T-helper 1 cell treated with Interleukin-12 subunit alpha and Interleukin-12 subunit beta and Interleukin-4 antibody, amounts not matched to agents 30 μg/mL and 1 μg/mL, for 36 hours (primary cell): ENCODE data around the gene COP1.
"Not testable (repeated sequence)": the region's sequence is repeated elsewhere in the genome, so short reads cannot be mapped to it uniquely, and the experiment has no call there.

Experiments
- H3K27ac Mint-ChIP-seq: one replicate; pipeline ENCODE4 v1.8.0; 2021; ENCODE audit warnings: mild to moderate bottlenecking, mixed read lengths
- H3K27me3 Mint-ChIP-seq: one replicate; pipeline ENCODE4 v1.8.0; 2021; ENCODE audit warnings: low read depth, mixed read lengths
- H3K36me3 Mint-ChIP-seq: one replicate; pipeline ENCODE4 v1.8.0; 2021; ENCODE audit warnings: low read depth, mixed read lengths
- H3K4me1 Mint-ChIP-seq: one replicate; pipeline ENCODE4 v1.8.0; 2021; ENCODE audit warnings: low read depth, mixed read lengths
- H3K4me3 Mint-ChIP-seq: one replicate; pipeline ENCODE4 v1.8.0; 2021; ENCODE audit warnings: mild to moderate bottlenecking, moderate library complexity, mixed read lengths
- H3K9me3 Mint-ChIP-seq: one replicate; pipeline ENCODE4 v1.8.0; 2021; ENCODE audit warnings: mixed read lengths

COP1 gene

DNA sequence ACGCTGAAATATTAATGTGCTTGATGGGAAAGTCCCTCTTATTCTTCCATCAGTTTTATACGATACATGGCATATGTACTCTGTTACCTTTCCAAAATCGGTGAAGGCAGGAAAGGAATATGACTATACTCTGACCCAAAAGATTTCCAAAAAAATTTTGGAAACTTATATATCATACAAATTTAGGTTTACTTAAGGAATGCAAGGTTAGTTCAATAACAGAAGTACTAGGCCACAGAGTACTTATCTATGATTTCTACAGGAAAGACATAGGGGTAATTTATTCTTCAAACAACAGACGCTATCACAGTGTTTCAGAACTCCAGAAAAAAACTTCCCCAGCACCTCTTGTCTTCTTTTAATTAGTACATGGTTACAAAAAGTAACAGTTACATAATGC is 84.8 kb downstream of the COP1 start:
- no peaks in the 10 kb centered on the region for H3K4me1 Mint-ChIP-seq
- peaks cover 36% of the 10 kb centered on the region for H3K36me3 Mint-ChIP-seq
- peaks cover 37% of the 10 kb centered on the region for H3K9me3 Mint-ChIP-seq
- H3K27ac Mint-ChIP-seq = no peak overlapping the region
- no peak overlapping the region for H3K4me3 Mint-ChIP-seq
- H3K27me3 Mint-ChIP-seq = no peaks in the 10 kb centered on the region

DNA sequence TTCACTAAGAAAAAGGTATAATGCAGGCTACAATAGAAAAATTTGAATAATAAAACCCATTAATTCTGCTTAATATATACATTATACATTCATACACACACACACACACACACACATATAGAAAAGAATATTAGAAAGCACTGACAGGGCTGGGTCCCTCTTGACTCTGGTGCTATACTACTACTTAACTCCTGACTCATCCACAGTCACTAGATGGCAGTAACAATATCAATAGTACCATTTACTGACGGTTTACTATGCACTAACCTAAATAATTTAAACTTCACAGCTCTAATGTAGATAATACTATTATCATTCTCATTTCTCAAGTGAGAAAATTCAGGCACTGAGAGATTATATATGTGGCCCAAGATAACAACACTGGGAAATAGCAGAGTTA is 87.5 kb downstream of the COP1 start:
- no peak overlapping the region for H3K4me3 Mint-ChIP-seq
- H3K36me3 Mint-ChIP-seq = peaks cover 27% of the 10 kb centered on the region

DNA sequence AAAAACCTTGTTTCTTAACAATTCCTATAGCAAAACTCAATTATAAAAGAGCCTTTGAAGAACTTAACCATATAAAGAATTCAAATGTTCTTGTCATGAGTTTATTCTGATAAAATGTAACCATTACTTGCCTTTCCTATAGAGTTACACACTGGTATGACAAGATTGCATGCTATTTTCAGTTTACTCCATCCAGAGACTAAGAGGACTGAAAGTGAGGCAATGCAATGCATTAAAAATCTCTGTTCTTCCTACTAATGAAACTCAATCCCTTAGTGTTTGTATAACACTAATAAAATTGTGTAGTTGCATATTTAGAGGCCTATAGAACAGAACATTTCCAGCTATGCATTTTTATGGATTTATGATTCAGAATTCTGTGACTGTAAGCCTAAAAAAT is 88.1 kb downstream of the COP1 start:
- no peak overlapping the region for H3K27ac Mint-ChIP-seq
- no peaks in the 10 kb centered on the region for H3K27me3 Mint-ChIP-seq
- H3K4me1 Mint-ChIP-seq = peaks cover 2% of the 10 kb centered on the region
- H3K9me3 Mint-ChIP-seq = peaks cover 14% of the 10 kb centered on the region
- peaks cover 27% of the 10 kb centered on the region for H3K36me3 Mint-ChIP-seq
- no peak overlapping the region for H3K4me3 Mint-ChIP-seq

More for the DNA sequence above, 87.5 kb downstream of the COP1 start:
- Mint-ChIP-seq H3K9me3 (peaks cover 18% of the 10 kb centered on the region), H3K27ac (no peak overlapping the region), H3K27me3 (no peaks in the 10 kb centered on the region), H3K4me1 (peaks cover 2% of the 10 kb centered on the region)

DNA sequence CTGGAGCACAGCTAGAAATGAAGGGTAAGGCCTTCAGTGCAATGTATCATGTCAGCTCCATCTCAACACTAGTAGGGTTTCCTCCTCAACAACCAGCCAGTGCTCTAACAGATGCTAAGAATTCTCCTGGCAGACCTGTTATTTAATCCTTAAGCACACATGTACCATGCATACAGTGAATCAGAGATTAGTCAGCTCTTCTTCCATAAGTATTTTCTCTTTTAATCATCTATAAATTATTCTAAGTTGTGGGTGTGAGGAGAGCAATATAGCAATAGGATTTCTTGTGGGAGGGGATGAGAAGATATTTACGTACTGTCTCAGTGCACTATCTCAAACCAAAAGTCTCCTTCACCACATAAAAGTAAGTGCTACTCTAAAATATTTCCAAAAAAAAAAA is 95.3 kb downstream of the COP1 start:
- H3K4me3 Mint-ChIP-seq = no peak overlapping the region
- peaks cover 5% of the 10 kb centered on the region for H3K4me1 Mint-ChIP-seq
- no peaks in the 10 kb centered on the region for H3K27me3 Mint-ChIP-seq
- peaks cover 37% of the 10 kb centered on the region for H3K36me3 Mint-ChIP-seq
- no peaks in the 10 kb centered on the region for H3K9me3 Mint-ChIP-seq
- no peak overlapping the region for H3K27ac Mint-ChIP-seq

DNA sequence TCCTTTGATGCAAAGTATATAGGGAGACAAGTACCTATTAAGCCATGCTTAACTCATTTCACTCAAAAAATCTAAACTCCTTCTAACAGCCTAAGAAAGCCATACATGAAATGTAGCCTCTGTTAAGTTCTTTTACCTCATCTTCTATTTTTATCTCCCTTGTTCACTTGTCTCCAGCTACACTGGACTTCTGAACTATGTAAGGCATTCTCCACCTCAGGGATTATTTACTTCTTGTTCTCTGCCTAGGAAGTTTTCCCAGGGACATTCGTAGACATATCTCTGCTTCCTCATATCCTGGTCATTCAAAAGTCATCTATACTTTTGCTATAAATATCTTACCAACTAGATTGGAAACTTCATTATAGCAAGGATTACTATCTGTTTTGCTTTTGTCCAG is 96.9 kb downstream of the COP1 start:
- no peak overlapping the region for H3K27ac Mint-ChIP-seq
- peaks cover 43% of the 10 kb centered on the region for H3K36me3 Mint-ChIP-seq
- H3K27me3 Mint-ChIP-seq = no peaks in the 10 kb centered on the region
- H3K9me3 Mint-ChIP-seq = no peaks in the 10 kb centered on the region
- H3K4me1 Mint-ChIP-seq = peaks cover 3% of the 10 kb centered on the region
- no peak overlapping the region for H3K4me3 Mint-ChIP-seq

DNA sequence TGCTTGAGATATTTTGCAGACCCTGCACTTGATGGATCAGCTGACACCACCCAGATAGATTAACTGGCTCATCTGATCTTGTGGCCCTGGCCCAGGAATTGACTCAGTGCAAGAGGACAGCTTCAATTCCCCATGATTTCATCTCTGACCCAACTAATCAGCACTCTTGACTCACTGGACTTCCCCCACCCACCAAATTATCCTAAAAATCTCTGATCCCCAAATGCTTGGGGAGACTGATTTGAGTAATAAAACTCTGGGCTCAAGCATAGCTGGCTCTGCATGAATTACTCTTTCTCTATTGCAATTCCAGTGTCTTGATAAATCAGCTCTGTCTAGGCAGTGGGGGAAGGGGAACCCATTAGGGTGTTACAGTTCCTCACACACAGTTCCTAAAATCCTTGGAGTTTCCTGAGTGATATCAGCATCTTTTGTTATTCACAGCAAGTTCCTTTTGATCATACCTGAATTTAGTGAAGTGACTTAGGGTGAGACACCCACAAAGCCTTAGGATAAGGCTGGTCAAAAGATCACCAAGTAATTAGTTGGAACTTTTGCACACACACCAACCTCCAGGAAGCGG is 104.2 kb downstream of the COP1 start:
- peaks cover 40% of the 10 kb centered on the region for H3K36me3 Mint-ChIP-seq
- H3K9me3 Mint-ChIP-seq = peaks cover 16% of the 10 kb centered on the region
- H3K27ac Mint-ChIP-seq = no peak overlapping the region
- no peak overlapping the region for H3K4me3 Mint-ChIP-seq
- H3K4me1 Mint-ChIP-seq = peaks cover 5% of the 10 kb centered on the region
- no peaks in the 10 kb centered on the region for H3K27me3 Mint-ChIP-seq

DNA sequence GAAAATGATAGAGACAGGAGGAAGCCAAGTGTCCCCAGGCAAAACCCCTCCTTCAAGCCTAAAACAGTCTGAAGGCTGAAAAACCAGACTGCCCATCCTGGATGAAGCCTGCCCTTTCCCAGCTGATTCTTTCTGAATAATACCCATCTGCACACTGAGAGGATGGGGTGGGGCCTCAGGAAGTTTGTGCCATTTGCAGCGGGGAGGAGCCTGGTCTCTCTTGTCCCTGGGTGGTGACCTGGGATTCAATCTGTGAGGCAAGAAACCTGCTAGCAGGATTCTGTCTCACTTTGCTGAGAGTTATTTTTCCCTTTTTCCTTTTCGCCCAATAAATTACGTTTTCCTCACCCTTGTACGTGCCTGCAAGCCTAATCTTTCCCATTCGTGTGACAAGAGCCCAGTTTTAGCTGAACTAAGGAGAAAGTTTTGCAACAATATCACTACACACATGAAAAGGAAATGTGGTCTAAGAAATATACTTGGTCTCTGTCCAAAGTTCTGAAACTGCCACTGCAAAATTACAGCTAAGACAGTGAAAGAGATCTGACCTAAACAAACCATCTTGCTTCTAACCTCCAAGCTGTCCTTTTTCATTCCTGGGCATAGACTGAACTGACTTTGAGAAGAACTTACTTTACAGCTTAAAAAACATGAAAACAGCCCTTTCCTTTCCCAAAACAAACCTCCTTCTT is 105.0 kb downstream of the COP1 start:
- H3K27me3 Mint-ChIP-seq = no peaks in the 10 kb centered on the region
- peaks cover 41% of the 10 kb centered on the region for H3K36me3 Mint-ChIP-seq
- H3K4me1 Mint-ChIP-seq = peaks cover 8% of the 10 kb centered on the region
- peaks cover 19% of the 10 kb centered on the region for H3K9me3 Mint-ChIP-seq
- no peak overlapping the region for H3K27ac Mint-ChIP-seq
- H3K4me3 Mint-ChIP-seq = no peak overlapping the region

DNA sequence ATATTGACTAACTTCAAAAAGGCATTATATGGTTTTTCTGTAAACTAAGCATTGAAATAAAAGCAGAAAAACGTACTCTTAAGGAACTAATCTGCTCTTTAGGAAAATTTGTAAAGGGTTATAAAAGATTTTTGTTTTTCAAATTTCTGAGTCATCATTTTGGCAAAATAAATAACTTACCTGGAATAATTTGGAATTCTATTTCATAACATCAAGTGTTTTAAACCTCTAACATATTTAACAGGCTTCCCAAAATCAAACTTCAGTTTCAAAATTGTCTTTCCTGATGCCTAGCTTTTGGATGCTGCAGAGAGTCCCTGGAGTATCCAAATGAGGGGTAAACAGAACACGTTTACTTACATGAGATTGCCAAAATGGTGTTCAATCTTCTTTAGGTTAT is 108.5 kb downstream of the COP1 start:
- Mint-ChIP-seq H3K27me3 (no peaks in the 10 kb centered on the region), H3K36me3 (peaks cover 33% of the 10 kb centered on the region), H3K4me1 (peaks cover 11% of the 10 kb centered on the region), H3K4me3 (no peak overlapping the region), H3K27ac (no peak overlapping the region), H3K9me3 (peaks cover 21% of the 10 kb centered on the region)

DNA sequence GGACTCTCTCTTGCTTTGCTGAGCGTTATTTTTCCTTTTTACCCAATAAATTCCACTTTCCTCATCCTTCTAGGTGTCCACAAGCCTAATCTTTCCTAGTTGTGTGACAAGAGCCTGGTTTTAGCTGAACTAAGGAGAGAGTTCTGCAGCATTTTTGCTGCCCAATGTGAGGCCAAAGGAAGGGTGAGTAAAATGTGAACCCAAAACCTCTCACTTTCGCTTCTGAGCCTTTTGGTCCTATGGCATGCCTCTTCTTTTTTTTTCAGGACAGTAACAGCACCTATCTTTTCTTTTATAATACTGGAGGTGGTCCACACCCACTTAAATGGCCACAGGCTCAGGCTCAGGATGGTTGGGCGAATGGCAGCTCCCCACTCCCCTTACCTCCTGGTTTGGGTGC is 111.1 kb downstream of the COP1 start:
- peaks cover 13% of the 10 kb centered on the region for H3K9me3 Mint-ChIP-seq
- peaks cover 27% of the 10 kb centered on the region for H3K36me3 Mint-ChIP-seq
- H3K4me3 Mint-ChIP-seq = no peak overlapping the region
- H3K4me1 Mint-ChIP-seq = peaks cover 6% of the 10 kb centered on the region
- H3K27me3 Mint-ChIP-seq = no peaks in the 10 kb centered on the region
- H3K27ac Mint-ChIP-seq = no peak overlapping the region

DNA sequence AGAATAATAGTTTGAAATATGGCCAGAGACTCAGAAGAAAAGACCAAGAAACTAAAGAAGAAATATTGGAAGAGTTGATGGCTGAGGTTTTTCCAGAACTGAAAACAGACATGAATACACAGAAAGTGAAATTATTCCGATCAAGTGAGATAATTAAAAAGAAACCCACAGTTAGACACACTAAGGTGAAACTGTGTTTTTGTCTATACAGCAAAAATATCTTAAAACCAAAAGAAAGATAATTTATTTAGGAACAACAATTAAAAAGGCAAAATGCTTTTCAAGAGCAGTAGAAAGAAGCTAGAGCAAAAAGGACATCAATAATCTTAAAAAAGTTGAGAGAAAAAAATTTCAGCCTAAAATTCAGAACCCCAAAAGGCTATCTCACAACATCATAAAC is 116.3 kb downstream of the COP1 start:
- Mint-ChIP-seq H3K27me3 (no peaks in the 10 kb centered on the region), H3K36me3 (peaks cover 15% of the 10 kb centered on the region), H3K4me1 (no peaks in the 10 kb centered on the region), H3K4me3 (no peak overlapping the region), H3K27ac (no peak overlapping the region), H3K9me3 (peaks cover 8% of the 10 kb centered on the region)

DNA sequence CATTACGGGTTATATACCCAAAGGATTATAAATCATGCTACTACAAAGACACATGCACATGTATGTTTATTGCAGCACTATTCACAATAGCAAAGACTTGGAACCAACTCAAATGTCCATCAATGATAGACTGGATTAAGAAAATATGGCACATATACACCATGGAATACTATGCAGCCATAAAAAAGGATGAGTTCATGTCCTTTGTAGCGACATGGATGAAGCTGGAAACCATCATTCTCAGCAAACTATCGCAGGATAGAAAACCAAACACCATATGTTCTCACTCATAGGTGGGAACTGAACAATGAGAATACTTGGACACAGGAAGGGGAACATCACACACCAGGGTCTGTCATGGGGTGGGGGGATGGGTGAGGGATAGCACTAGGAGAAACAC is 119.3 kb downstream of the COP1 start:
- peaks cover 22% of the 10 kb centered on the region for H3K36me3 Mint-ChIP-seq
- not testable (repeated sequence) for H3K27ac Mint-ChIP-seq, H3K4me1 Mint-ChIP-seq, H3K9me3 Mint-ChIP-seq, H3K27me3 Mint-ChIP-seq, H3K4me3 Mint-ChIP-seq

DNA sequence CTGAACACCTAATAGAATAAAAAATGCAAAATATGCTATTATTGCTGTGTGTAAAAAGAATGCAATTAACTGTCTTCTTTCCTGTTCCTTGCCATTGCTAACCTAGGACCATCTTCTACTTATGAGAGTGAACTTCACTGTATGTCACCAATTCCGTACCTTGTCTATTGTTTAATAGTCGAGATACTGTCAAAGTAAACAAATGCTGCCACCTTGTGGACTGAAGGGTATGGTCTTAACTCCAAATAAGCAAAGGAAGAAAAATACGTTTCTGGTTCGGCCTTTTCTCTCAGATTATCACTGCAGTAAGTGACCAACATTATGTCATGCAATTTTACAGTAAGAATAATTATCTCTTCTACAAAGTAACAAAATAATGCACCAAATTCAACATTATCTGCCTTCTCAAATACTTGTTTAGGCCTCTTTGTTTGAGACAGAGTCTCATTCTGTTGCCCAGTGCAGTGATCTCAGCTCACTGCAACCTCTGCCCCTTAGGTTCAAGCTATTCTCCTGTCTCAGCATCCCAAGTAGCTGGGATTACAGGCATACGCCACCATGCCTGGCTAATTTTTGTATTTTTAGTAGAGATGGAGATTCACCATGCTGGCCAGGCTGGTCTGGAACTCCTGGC is 133.4 kb downstream of the COP1 start:
- peaks cover 41% of the 10 kb centered on the region for H3K36me3 Mint-ChIP-seq
- no peak overlapping the region for H3K4me3 Mint-ChIP-seq
- H3K4me1 Mint-ChIP-seq = peaks cover 1% of the 10 kb centered on the region
- H3K9me3 Mint-ChIP-seq = peaks cover 25% of the 10 kb centered on the region
- H3K27ac Mint-ChIP-seq = no peak overlapping the region
- no peaks in the 10 kb centered on the region for H3K27me3 Mint-ChIP-seq

DNA sequence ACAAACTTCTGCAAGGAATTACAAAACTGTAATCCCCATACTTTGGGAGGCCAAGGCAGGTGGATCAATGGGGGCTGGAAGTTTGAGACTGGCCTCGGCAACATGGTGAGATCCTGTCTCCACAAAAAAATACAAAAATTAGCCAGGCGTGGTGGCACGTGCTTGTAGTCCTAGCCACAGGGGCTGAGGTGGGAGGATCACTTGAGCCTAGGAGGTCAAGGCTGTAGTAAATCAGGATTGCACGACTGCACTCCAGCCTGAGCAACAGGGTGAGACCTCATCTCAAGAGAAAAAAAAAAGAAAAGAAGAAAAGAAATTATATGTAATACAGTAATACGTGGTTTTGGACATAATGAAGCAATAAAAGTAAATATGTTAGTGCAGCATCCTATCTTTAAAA is 138.2 kb downstream of the COP1 start:
- H3K27me3 Mint-ChIP-seq = no peaks in the 10 kb centered on the region
- no peak overlapping the region for H3K27ac Mint-ChIP-seq
- peaks cover 9% of the 10 kb centered on the region for H3K36me3 Mint-ChIP-seq
- H3K4me3 Mint-ChIP-seq = no peak overlapping the region
- no peaks in the 10 kb centered on the region for H3K9me3 Mint-ChIP-seq
- H3K4me1 Mint-ChIP-seq = peaks cover 1% of the 10 kb centered on the region

DNA sequence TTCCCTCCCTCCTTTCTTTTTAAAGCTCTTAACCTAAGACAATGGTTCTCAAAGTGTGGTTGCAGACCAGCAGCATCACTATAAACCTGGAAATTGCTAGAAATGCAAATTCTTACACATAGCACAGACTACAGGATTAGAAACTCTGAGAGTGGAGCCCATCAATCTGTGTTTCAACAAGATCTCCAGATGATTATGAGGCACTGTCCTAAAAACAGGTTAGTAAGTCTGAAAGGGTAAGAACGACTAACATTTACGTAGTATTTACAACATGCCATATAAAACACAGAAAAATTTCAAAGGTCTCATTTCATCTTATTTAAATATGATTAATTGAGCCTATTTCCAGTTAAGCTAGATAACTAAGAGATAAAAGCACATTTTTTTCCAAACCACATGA is 138.8 kb downstream of the COP1 start:
- Mint-ChIP-seq H3K4me3 (no peak overlapping the region), H3K27ac (no peak overlapping the region), H3K27me3 (no peaks in the 10 kb centered on the region), H3K36me3 (peaks cover 5% of the 10 kb centered on the region), H3K4me1 (no peaks in the 10 kb centered on the region), H3K9me3 (no peaks in the 10 kb centered on the region)

DNA sequence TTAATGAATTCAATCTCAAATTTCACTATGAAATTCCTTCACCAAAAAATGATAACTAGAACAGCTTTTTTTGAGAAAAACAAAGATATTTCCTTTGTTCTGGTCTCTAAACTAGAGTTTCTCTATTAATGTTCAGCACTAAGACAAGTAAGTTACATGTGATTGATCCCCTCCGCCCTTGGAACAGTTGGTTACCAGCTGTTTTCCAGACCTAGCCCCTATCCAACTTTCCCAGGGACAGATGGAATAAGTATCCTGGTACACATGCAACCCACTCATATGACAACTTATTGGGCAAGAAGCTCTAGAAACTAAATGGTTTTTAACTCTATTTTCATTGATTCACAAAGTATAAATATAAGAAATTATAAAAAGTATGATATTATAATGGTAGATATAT is 140.4 kb downstream of the COP1 start:
- Mint-ChIP-seq H3K27me3 (no peaks in the 10 kb centered on the region), H3K4me3 (no peak overlapping the region), H3K9me3 (no peaks in the 10 kb centered on the region), H3K4me1 (peaks cover 1% of the 10 kb centered on the region), H3K27ac (no peak overlapping the region), H3K36me3 (peaks cover 5% of the 10 kb centered on the region)
